Panc1 (cell line): Measurements from ENCODE around the gene C10orf105. TPM values are rescaled to one million over a fixed set of nuclear protein-coding genes. Genes with fewer than 3 reads are reported as not detected.

Experiments
- ATAC-seq: fragments of 200-7000 bp; cut with Tn5 transposase; 2 replicates; pipeline ENCODE4 v1.9.1; 2020; ENCODE audit warnings: mild to moderate bottlenecking, moderate library complexity
- BruUV-seq: library from RNA; stranded (reverse); fragments of 400-500 nt; replicated peaks from 2 replicates; lab custom pipeline; 2021; lab: Mats Ljungman, UMichigan
- CTCF ChIA-PET: fragments of 300-600 bp; sonication (Branson Sonifier 250); formaldehyde crosslinking; loops from one replicate; lab custom pipeline; 2022; ENCODE audit warnings: antibody characterized with exemption; lab: Charles Lee
- POLR2A ChIA-PET: fragments of 300-600 bp; sonication (Branson Sonifier 250); formaldehyde crosslinking; loops from one replicate; lab custom pipeline; 2022; ENCODE audit warnings: antibody characterized with exemption; lab: Charles Lee
- DNase-seq: peaks from one replicate; pipeline ENCODE4 v3.0.0-alpha.2; 2010; ENCODE audit warnings: low read depth, low spot score
- H3K27ac ChIP-seq: 2 replicates; pipeline ENCODE4 v1.5.1; 2011; ENCODE audit warnings: mild to moderate bottlenecking, low read length, inconsistent platforms
- H3K27me3 ChIP-seq: fragments of 200-500 bp; sonication (Bioruptor generic); 2 replicates; pipeline ENCODE4 v1.6.0; 2014; ENCODE audit warnings: low read length, inconsistent platforms; ENCODE audit not compliant: control insufficient read depth, insufficient read depth
- H3K36me3 ChIP-seq: fragments of 200-500 bp; sonication (Bioruptor generic); 2 replicates; pipeline ENCODE4 v1.5.1; 2014; ENCODE audit warnings: inconsistent platforms, mild to moderate bottlenecking, low read length, moderate library complexity; ENCODE audit not compliant: control insufficient read depth, insufficient read depth
- H3K4me1 ChIP-seq: 2 replicates; pipeline ENCODE4 v1.5.1; 2011; ENCODE audit warnings: inconsistent platforms, mild to moderate bottlenecking, low read length, moderate library complexity; ENCODE audit not compliant: control insufficient read depth, insufficient read depth
- H3K4me3 ChIP-seq, 2 experiments: 2 replicates each; pipeline ENCODE4 v1.5.1; 2011 to 2012; ENCODE audit warnings: low read depth in 2 of 2, low read length in 2 of 2, mild to moderate bottlenecking in 2 of 2, inconsistent platforms in 1 of 2, moderate library complexity in 1 of 2
- H3K9me3 ChIP-seq: fragments of 200-500 bp; sonication (Bioruptor generic); 2 replicates; pipeline ENCODE4 v1.5.1; 2014; ENCODE audit warnings: low read depth, mild to moderate bottlenecking, inconsistent platforms, low read length, moderate library complexity; ENCODE audit not compliant: control insufficient read depth, insufficient read depth
- POLR2AphosphoS5 ChIP-seq: IDR thresholded peaks from 2 replicates; pipeline ENCODE4 v1.6.1; 2012; ENCODE audit warnings: mild to moderate bottlenecking, low read depth, low read length, moderate library complexity
- SIN3A ChIP-seq: IDR thresholded peaks from 2 replicates; pipeline ENCODE4 v1.6.1; 2012; ENCODE audit warnings: low read depth, mild to moderate bottlenecking, low read length, moderate library complexity, borderline replicate concordance; ENCODE audit not compliant: insufficient read depth
- TCF7L2 ChIP-seq: IDR thresholded peaks from 2 replicates; pipeline ENCODE4 v1.6.1; 2011; ENCODE audit warnings: mild to moderate bottlenecking, low read depth, low read length, inconsistent platforms
- in situ Hi-C: cut with HindIII; loops from 2 replicates; pipeline ENCODE4 v1.10.0; 2016; ENCODE audit warnings: low sequenced_read_pairs, low pct_unique_long_range_greater_than_20kb
- intact Hi-C: fragments of 100-400 bp; cut with micrococcal nuclease; formaldehyde crosslinking; loops from one replicate; pipeline ENCODE4 v1.10.0; 2022; ENCODE audit not compliant: unreplicated experiment
- total RNA-seq: library from RNA; stranded (reverse); gene quantifications from one replicate; pipeline ENCODE4 v1.2.1, GENCODE V29; 2021; ENCODE audit not compliant: unreplicated experiment
- TF ChIP-seq, protein P1 (sequence below), 2 experiments: IDR thresholded peaks; 2 replicates each; pipeline ENCODE4 v1.6.1; 2011 to 2012; ENCODE audit warnings: low read depth in 2 of 2, control low read depth in 1 of 2, low read length in 1 of 2, mild to moderate bottlenecking in 1 of 2, moderate library complexity in 1 of 2; ENCODE audit not compliant: insufficient read depth in 1 of 2
- TF ChIP-seq, protein P2 (sequence below): fragments of 450-650 bp; IDR thresholded peaks from 2 replicates; pipeline ENCODE4 v1.5.1; 2017; ENCODE audit warnings: mild to moderate bottlenecking

Gene C10orf105
- total RNA-seq, 1 experiment from 2014 or later = not detected

DNA sequence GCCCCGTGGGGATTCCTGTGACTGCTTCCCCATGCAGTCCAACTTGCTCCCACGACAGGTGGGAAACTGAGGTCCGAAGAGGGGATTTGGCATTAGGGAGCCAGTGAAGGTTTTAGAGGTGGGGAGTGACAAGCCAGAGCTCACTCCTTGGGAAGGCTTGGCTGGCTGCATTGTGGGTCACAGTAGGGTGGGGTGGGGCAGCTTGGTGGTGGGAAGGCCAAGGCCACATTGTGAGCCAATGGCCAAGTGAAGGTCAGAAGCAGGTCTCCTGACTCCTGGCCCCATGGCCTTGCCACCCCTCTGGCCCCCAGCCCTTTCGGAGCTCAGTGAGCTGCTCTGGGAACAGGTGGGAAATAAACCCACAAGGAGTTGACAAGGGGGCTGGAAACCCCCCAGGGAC is 2.5 kb downstream of the C10orf105 start:
- no TSS peak for BruUV-seq
- ATAC-seq (no peak), DNase-seq (no peak)
- no peaks in the 10 kb centered on the region for H3K9me3 ChIP-seq
- H3K27ac ChIP-seq = no peak overlapping the region
- no peaks in the 10 kb centered on the region for H3K36me3 ChIP-seq
- POLR2A ChIA-PET = interaction anchor here (0.6 kb wide), 1 partner anchor 789 kb away, joined by 10 read pairs; no protein-coding TSS in a partner anchor
- no peak overlapping the region for H3K4me3 ChIP-seq
- no peaks in the 10 kb centered on the region for H3K27me3 ChIP-seq
- TF ChIP-seq, protein P1, sequence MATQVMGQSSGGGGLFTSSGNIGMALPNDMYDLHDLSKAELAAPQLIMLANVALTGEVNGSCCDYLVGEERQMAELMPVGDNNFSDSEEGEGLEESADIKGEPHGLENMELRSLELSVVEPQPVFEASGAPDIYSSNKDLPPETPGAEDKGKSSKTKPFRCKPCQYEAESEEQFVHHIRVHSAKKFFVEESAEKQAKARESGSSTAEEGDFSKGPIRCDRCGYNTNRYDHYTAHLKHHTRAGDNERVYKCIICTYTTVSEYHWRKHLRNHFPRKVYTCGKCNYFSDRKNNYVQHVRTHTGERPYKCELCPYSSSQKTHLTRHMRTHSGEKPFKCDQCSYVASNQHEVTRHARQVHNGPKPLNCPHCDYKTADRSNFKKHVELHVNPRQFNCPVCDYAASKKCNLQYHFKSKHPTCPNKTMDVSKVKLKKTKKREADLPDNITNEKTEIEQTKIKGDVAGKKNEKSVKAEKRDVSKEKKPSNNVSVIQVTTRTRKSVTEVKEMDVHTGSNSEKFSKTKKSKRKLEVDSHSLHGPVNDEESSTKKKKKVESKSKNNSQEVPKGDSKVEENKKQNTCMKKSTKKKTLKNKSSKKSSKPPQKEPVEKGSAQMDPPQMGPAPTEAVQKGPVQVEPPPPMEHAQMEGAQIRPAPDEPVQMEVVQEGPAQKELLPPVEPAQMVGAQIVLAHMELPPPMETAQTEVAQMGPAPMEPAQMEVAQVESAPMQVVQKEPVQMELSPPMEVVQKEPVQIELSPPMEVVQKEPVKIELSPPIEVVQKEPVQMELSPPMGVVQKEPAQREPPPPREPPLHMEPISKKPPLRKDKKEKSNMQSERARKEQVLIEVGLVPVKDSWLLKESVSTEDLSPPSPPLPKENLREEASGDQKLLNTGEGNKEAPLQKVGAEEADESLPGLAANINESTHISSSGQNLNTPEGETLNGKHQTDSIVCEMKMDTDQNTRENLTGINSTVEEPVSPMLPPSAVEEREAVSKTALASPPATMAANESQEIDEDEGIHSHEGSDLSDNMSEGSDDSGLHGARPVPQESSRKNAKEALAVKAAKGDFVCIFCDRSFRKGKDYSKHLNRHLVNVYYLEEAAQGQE (IDR thresholded peaks at IDR 0.05; ENCODE audit: insufficient read depth in 1 of 2, low read depth in 2 of 2, low read length in 1 of 2) = no peak
- TF ChIP-seq TCF7L2 = no peak
- CTCF ChIA-PET = interaction anchor here (0.6 to 1.8 kb wide), 4 partner anchors 9 to 321 kb away, joined by 3 to 11 read pairs (median 8); no protein-coding TSS in a partner anchor
- intact Hi-C loops = no loop called here
- peaks cover 7% of the 10 kb centered on the region for H3K4me1 ChIP-seq
- in situ Hi-C loops = no loop called here

DNA sequence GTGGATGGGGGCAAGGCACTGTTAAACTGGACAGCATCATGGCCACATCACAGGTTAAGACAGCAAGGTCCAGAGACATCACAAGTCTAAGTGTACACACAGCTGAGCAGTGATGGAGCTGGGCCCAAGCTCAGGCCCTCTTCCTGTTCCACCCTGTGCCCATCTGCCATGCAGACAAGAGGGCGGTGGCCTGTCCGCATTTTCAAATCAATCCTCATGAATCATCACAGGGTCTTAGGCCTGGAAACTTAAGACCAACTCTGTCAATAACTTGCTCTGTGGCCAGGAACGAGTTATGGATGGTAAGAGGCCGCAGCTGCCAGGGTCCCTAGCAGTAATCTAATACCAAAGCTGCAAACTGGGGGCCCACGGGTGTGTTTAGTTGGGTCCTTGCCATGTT is 3.2 kb downstream of the C10orf105 start:
- ChIA-PET CTCF (interaction anchor here (0.6 to 1.8 kb wide), 4 partner anchors 9 to 321 kb away, joined by 3 to 11 read pairs (median 8); no protein-coding TSS in a partner anchor), POLR2A (interaction anchor here (0.6 kb wide), 1 partner anchor 788 kb away, joined by 10 read pairs; no protein-coding TSS in a partner anchor)
- intact Hi-C loops (no loop called here), in situ Hi-C loops (no loop called here)
- H3K27ac ChIP-seq = no peak overlapping the region
- no peaks in the 10 kb centered on the region for H3K36me3 ChIP-seq
- no peaks in the 10 kb centered on the region for H3K27me3 ChIP-seq
- DNase-seq (no peak), ATAC-seq (peak; percentile 20; the same call in 1 of the 2 replicates)
- H3K9me3 ChIP-seq = no peaks in the 10 kb centered on the region
- no TSS peak for BruUV-seq
- H3K4me1 ChIP-seq = peaks cover 7% of the 10 kb centered on the region
- TF ChIP-seq POLR2AphosphoS5 (no peak), TCF7L2 (no peak), SIN3A (no peak)
- TF ChIP-seq, protein P2, sequence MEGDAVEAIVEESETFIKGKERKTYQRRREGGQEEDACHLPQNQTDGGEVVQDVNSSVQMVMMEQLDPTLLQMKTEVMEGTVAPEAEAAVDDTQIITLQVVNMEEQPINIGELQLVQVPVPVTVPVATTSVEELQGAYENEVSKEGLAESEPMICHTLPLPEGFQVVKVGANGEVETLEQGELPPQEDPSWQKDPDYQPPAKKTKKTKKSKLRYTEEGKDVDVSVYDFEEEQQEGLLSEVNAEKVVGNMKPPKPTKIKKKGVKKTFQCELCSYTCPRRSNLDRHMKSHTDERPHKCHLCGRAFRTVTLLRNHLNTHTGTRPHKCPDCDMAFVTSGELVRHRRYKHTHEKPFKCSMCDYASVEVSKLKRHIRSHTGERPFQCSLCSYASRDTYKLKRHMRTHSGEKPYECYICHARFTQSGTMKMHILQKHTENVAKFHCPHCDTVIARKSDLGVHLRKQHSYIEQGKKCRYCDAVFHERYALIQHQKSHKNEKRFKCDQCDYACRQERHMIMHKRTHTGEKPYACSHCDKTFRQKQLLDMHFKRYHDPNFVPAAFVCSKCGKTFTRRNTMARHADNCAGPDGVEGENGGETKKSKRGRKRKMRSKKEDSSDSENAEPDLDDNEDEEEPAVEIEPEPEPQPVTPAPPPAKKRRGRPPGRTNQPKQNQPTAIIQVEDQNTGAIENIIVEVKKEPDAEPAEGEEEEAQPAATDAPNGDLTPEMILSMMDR = no peak
- TF ChIP-seq, protein P1 (IDR thresholded peaks at IDR 0.05; ENCODE audit: insufficient read depth in 1 of 2, low read depth in 2 of 2, low read length in 1 of 2) = no peak
- no peak overlapping the region for H3K4me3 ChIP-seq
